Endothelial cell of umbilical vein (primary cell): ENCODE results near the gene ZSWIM6. TPM values are rescaled to one million over a fixed set of nuclear protein-coding genes. Genes with fewer than 3 reads are reported as not detected.

ENCODE experiments used
- BruUV-seq: library from RNA; stranded (reverse); fragments of 400-500 nt; replicated peaks from 2 replicates; lab custom pipeline; 2021; lab: Mats Ljungman, UMichigan
- CTCF ChIA-PET: fragments of 300-600, 350-600 bp; sonication (Branson Sonifier 250); formaldehyde crosslinking; loops from one replicate; lab custom pipeline; 2021; ENCODE audit warnings: antibody characterized with exemption, inconsistent platforms; lab: Charles Lee
- POLR2A ChIA-PET: fragments of 300-600, 350-600 bp; sonication (Branson Sonifier 250); formaldehyde crosslinking; loops from one replicate; lab custom pipeline; 2021; ENCODE audit warnings: antibody characterized with exemption, inconsistent platforms; lab: Charles Lee
- DNase-seq: peaks from one replicate; pipeline ENCODE4 v3.0.0-alpha.2; 2011; ENCODE audit warnings: low read depth, low spot score
- FAIRE-seq: peaks from 2 replicates; lab custom pipeline; 2011; peaks lifted over from hg19 to GRCh38; lab: Jason Lieb, UNC
- H2AFZ ChIP-seq: 2 replicates; pipeline ENCODE4 v1.6.0; 2012; ENCODE audit warnings: low read depth, low read length, control low read depth, inconsistent platforms
- H3K27ac ChIP-seq: 2 replicates; pipeline ENCODE4 v1.5.1; 2011; ENCODE audit warnings: low read depth, mild to moderate bottlenecking, control low read depth, low read length, moderate library complexity; ENCODE audit not compliant: insufficient read depth
- H3K27me3 ChIP-seq, 2 experiments: 2 replicates each; pipeline versions ENCODE4 v1.6.0 to v1.6.1; 2011; ENCODE audit warnings: low read length in 2 of 2, mixed read lengths in 1 of 2; ENCODE audit not compliant: control insufficient read depth in 2 of 2, insufficient read depth in 2 of 2
- H3K36me3 ChIP-seq, 2 experiments: 2 replicates in 1 of 2; 3 replicates in 1 of 2; pipeline ENCODE4 v1.5.1; 2011; ENCODE audit warnings: low read length in 2 of 2, mild to moderate bottlenecking in 1 of 2, moderate library complexity in 1 of 2; ENCODE audit not compliant: control insufficient read depth in 2 of 2, insufficient read depth in 2 of 2; ENCODE audit errors: extremely low read depth in 1 of 2
- H3K4me1 ChIP-seq: 3 replicates; pipeline ENCODE4 v1.5.1; 2011; ENCODE audit warnings: mild to moderate bottlenecking, low read length; ENCODE audit not compliant: control insufficient read depth, insufficient read depth; ENCODE audit errors: extremely low read depth
- H3K4me2 ChIP-seq: 2 replicates; pipeline ENCODE4 v1.6.1; 2011; ENCODE audit warnings: low read length, control low read depth, mixed read lengths; ENCODE audit not compliant: insufficient read depth
- H3K4me3 ChIP-seq, 3 experiments: fragments of 200-600 bp in 1 of 3; sonication (generic), shearing (Covaris generic) in 1 of 3; replicated peaks in 1 of 3; 2 replicates each; pipeline ENCODE4 v1.5.1; 2011 to 2016; ENCODE audit warnings: control low read depth in 3 of 3, low read length in 3 of 3, mild to moderate bottlenecking in 2 of 3, inconsistent platforms in 1 of 3, low read depth in 1 of 3, moderate library complexity in 1 of 3; ENCODE audit not compliant: insufficient read depth in 1 of 3
- H3K79me2 ChIP-seq: 2 replicates; pipeline ENCODE4 v1.6.0; 2012; ENCODE audit warnings: low read length, inconsistent platforms; ENCODE audit not compliant: control insufficient read depth, insufficient read depth
- H3K9ac ChIP-seq: replicated peaks from 2 replicates; pipeline ENCODE3; 2011; ENCODE audit warnings: low read length, control low read depth; ENCODE audit not compliant: insufficient read depth; ENCODE audit errors: extremely low read depth
- H3K9me1 ChIP-seq: replicated peaks from 3 replicates; pipeline ENCODE4 v1.6.0; 2011; ENCODE audit warnings: mild to moderate bottlenecking, low read length; ENCODE audit not compliant: control insufficient read depth, insufficient read depth; ENCODE audit errors: extremely low read depth
- H3K9me3 ChIP-seq: replicated peaks from 2 replicates; pipeline ENCODE4 v1.5.1; 2012; ENCODE audit warnings: low read length, inconsistent platforms; ENCODE audit not compliant: control insufficient read depth, insufficient read depth
- H4K20me1 ChIP-seq: replicated peaks from 2 replicates; pipeline ENCODE3; 2011; ENCODE audit warnings: mild to moderate bottlenecking, low read length; ENCODE audit not compliant: control insufficient read depth, insufficient read depth; ENCODE audit errors: extremely low read depth
- CTCF ChIP-seq, 2 donors: IDR thresholded peaks; 1 replicate in 1 of 2; 2 replicates in 1 of 2; pipeline ENCODE4 v1.5.1; 2011; ENCODE audit warnings: low read length in 2 of 2, mild to moderate bottlenecking in 2 of 2, moderate library complexity in 2 of 2, control low read depth in 1 of 2, inconsistent platforms in 1 of 2, low read depth in 1 of 2; ENCODE audit not compliant: insufficient read depth in 1 of 2; ENCODE audit errors: extremely low read depth in 1 of 2
- EZH2 ChIP-seq: IDR thresholded peaks from 2 replicates; pipeline ENCODE4 v1.6.1; 2012; ENCODE audit warnings: borderline replicate concordance, low read depth, mild to moderate bottlenecking, moderate library complexity, low read length, inconsistent platforms; ENCODE audit not compliant: severe bottlenecking
- FOS ChIP-seq: IDR thresholded peaks from 2 replicates; pipeline ENCODE4 v1.6.1; 2011; ENCODE audit warnings: mild to moderate bottlenecking, low read length, moderate library complexity, borderline replicate concordance; ENCODE audit not compliant: insufficient read depth
- GATA2 ChIP-seq: IDR thresholded peaks from 2 replicates; pipeline ENCODE4 v1.7.0; 2011; ENCODE audit warnings: low read depth, mild to moderate bottlenecking, moderate library complexity, mixed read lengths, low read length; ENCODE audit not compliant: insufficient read length, insufficient read depth
- JUN ChIP-seq: IDR thresholded peaks from 2 replicates; pipeline ENCODE4 v1.6.1; 2011; ENCODE audit warnings: borderline replicate concordance, low read depth; ENCODE audit not compliant: insufficient read length, insufficient read depth
- MAX ChIP-seq: IDR thresholded peaks from 2 replicates; pipeline ENCODE4 v1.6.1; 2011; ENCODE audit not compliant: insufficient read depth, insufficient read length
- MYC ChIP-seq: IDR thresholded peaks from one replicate; pipeline ENCODE4 v1.6.1; 2011; ENCODE audit warnings: mild to moderate bottlenecking, low read depth, low read length
- POLR2A ChIP-seq: IDR thresholded peaks from 2 replicates; pipeline ENCODE4 v1.6.1; 2012; ENCODE audit warnings: low read depth, mild to moderate bottlenecking, control low read depth, low read length
- POLR2AphosphoS5 ChIP-seq: IDR thresholded peaks from 2 replicates; pipeline ENCODE4 v1.6.1; 2012; ENCODE audit warnings: low read depth, mild to moderate bottlenecking, control low read depth, low read length, moderate library complexity; ENCODE audit not compliant: insufficient read depth
- dilution Hi-C: fragments of 300-500 bp; cut with MboI; formaldehyde crosslinking; loops from one replicate; pipeline ENCODE4 v1.15.0; 2019; ENCODE audit warnings: low sequenced_read_pairs; ENCODE audit not compliant: extremely low pct_ligation_motif_present
- intact Hi-C: fragments of 100-400 bp; cut with micrococcal nuclease; formaldehyde crosslinking; loops from one replicate; pipeline ENCODE4 v1.10.0; 2022
- polyA plus RNA-seq, 4 experiments: library from polyadenylated mRNA; depleted of rRNA in 3 of 4; stranded (reverse) in 3 of 4; unstranded in 1 of 4; fragments of >200 nt; gene quantifications; 2 replicates each; pipeline versions ENCODE4 v1.2.1 to v1.2.3, GENCODE V29; 2011 to 2012; ENCODE audit warnings: missing spikeins in 1 of 4
- total RNA-seq: library from RNA; stranded (reverse); gene quantifications from 2 replicates; pipeline ENCODE4 v1.2.3, GENCODE V29; 2021

Gene ZSWIM6
- total and polyA plus RNA-seq, 2 donors (not counting 3 experiments of a cell fraction or from before 2014, with no cell fraction given): 14.9 to 25.3 TPM

- Histone ChIP-seq H3K4me3 (peak overlapping the region in 1 of 3 experiments; percentile 63), H2AFZ (no peak overlapping the region), H3K9me1 (no peaks in the 10 kb centered on the region), H3K27me3 (no peaks in the 10 kb centered on the region), H3K4me1 (peaks cover 21% of the 10 kb centered on the region), H3K36me3 (no peaks in the 10 kb centered on the region), H3K27ac (peak overlapping the region; percentile 97), H3K9me3 (no peaks in the 10 kb centered on the region), H3K79me2 (peaks cover 72% of the 10 kb centered on the region), H3K4me2 (peak overlapping the region; percentile 98), H4K20me1 (peaks cover 8% of the 10 kb centered on the region), H3K9ac (peak overlapping the region; percentile 83)
- DNase-seq: peak; percentile 82
- CTCF ChIA-PET: interaction anchor here (1.2 to 2.6 kb wide), 3 partner anchors 78 to 133 kb away, joined by 3 to 10 read pairs (median 3); partner anchors contain the start of gene ZSWIM6
- peak; percentile 83 for TF ChIP-seq FOS
- no peak for TF ChIP-seq GATA2
- TF ChIP-seq JUN: peak; percentile 69
- TF ChIP-seq CTCF (IDR thresholded peaks at IDR 0.05; ENCODE audit: extremely low read depth in 1 of 2, insufficient read depth in 1 of 2, low read depth in 1 of 2, low read length in 2 of 2): no peak
- intact Hi-C loops: loop anchor here (2.0 to 5.0 kb wide), 4 partner anchors 41 to 249 kb away; partner anchors contain the start of gene SMIM15
- dilution Hi-C loops: no loop called here
- POLR2A ChIA-PET: interaction anchor here (0.7 kb wide), 2 partner anchors 10 to 78 kb away, joined by 3 to 4 read pairs; partner anchors contain the start of gene ZSWIM6
- FAIRE-seq: peak; percentile 62
- BruUV-seq: no TSS peak
Measured at GRCh38 chr5:61409568-61409967, 77.5 kb downstream of the ZSWIM6 start.

- POLR2A ChIA-PET: no interaction called here
- no peaks in the 10 kb centered on the region for H3K36me3 ChIP-seq
- FAIRE-seq (no peak), DNase-seq (no peak)
- H3K9me3 ChIP-seq: no peaks in the 10 kb centered on the region
- no TSS peak for BruUV-seq
- no peak overlapping the region for H3K9ac ChIP-seq
- H3K9me1 ChIP-seq: no peaks in the 10 kb centered on the region
- no peaks in the 10 kb centered on the region for H3K27me3 ChIP-seq
- H3K4me3 ChIP-seq: no peak overlapping the region
- TF ChIP-seq MAX (no peak), GATA2 (no peak), CTCF (IDR thresholded peaks at IDR 0.05; ENCODE audit: extremely low read depth in 1 of 2, insufficient read depth in 1 of 2, low read depth in 1 of 2, low read length in 2 of 2) (no peak), FOS (no peak), MYC (no peak), POLR2AphosphoS5 (no peak), EZH2 (no peak), POLR2A (no peak), JUN (no peak)
- H2AFZ ChIP-seq: no peak overlapping the region
- H3K79me2 ChIP-seq: peaks cover 72% of the 10 kb centered on the region
- CTCF ChIA-PET: no interaction called here
- H4K20me1 ChIP-seq: peaks cover 12% of the 10 kb centered on the region
- H3K4me1 ChIP-seq: peaks cover 21% of the 10 kb centered on the region
- no peak overlapping the region for H3K4me2 ChIP-seq
- dilution Hi-C loops (no loop called here), intact Hi-C loops (no loop called here)
- no peak overlapping the region for H3K27ac ChIP-seq
Measured at GRCh38 chr5:61410811-61411210, 78.8 kb downstream of the ZSWIM6 start.
